HEK293 (cell line): ENCODE measurements around the gene C19orf33.

Experiments used
- CTCF ChIP-seq: fragments of 450-650 bp; formaldehyde crosslinking; IDR thresholded peaks from 2 replicates; pipeline ENCODE4 v1.5.1; 2016; ENCODE audit warnings: missing biosample characterization, missing genetic modification characterization
- GLIS1 ChIP-seq: fragments of 450-650 bp; formaldehyde crosslinking; IDR thresholded peaks from 2 replicates; pipeline ENCODE4 v1.5.1; 2016; ENCODE audit warnings: missing biosample characterization, missing genetic modification characterization
- ZNF169 ChIP-seq: fragments of 450-650 bp; formaldehyde crosslinking; IDR thresholded peaks from 2 replicates; pipeline ENCODE4 v1.5.1; 2016; ENCODE audit warnings: missing biosample characterization, missing genetic modification characterization
- ZNF658 ChIP-seq: fragments of 450-650 bp; formaldehyde crosslinking; IDR thresholded peaks from 2 replicates; pipeline ENCODE4; 2016; ENCODE audit warnings: missing biosample characterization, missing genetic modification characterization
- ZNF704 ChIP-seq: fragments of 450-650 bp; formaldehyde crosslinking; IDR thresholded peaks from 2 replicates; pipeline ENCODE4 v1.5.1; 2016; ENCODE audit warnings: missing biosample characterization, missing genetic modification characterization

- TF ChIP-seq ZNF169 (tag by site-specific recombination) (no peak), ZNF704 (no peak), ZNF658 (tag by site-specific recombination) (no peak), GLIS1 (tag by site-specific recombination) (no peak), CTCF (tag by site-specific recombination) (no peak)
These were observed 27.0 kb upstream of the C19orf33 start for GRCh38 chr19:38276942-38277517.
